SK-N-SH treated with all-trans-retinoic acid at 6 μM for 48 hours (cell line): ENCODE results near the gene LIPJ.

Experiments
- ATAC-seq: fragments of 200-7000 bp; cut with Tn5 transposase; 3 replicates; pipeline ENCODE4 v1.9.1; 2020; ENCODE audit warnings: mild to moderate bottlenecking, moderate library complexity
- ARNTL ChIP-seq: fragments of 450-650 bp; formaldehyde crosslinking; IDR thresholded peaks from 2 replicates; pipeline ENCODE4 v1.5.0; 2020; ENCODE audit warnings: low read depth, mild to moderate bottlenecking, moderate library complexity, borderline replicate concordance
- BACH2 ChIP-seq: fragments of 250-450 bp; sonication (Bioruptor Pico); IDR thresholded peaks from 2 replicates; pipeline ENCODE4 v1.9.0; 2021; ENCODE audit warnings: mild to moderate bottlenecking, borderline replicate concordance
- CSDC2 ChIP-seq: fragments of 250-450 bp; sonication (Bioruptor Pico); IDR thresholded peaks from 2 replicates; pipeline ENCODE4 v1.5.0; 2020; ENCODE audit warnings: mild to moderate bottlenecking, moderate library complexity
- GLIS3 ChIP-seq: fragments of 250-450 bp; sonication (Bioruptor Pico); IDR thresholded peaks from 2 replicates; pipeline ENCODE4 v1.5.0; 2020; ENCODE audit warnings: mild to moderate bottlenecking, moderate library complexity
- ISL1 ChIP-seq: fragments of 250-450 bp; sonication (Bioruptor Pico); IDR thresholded peaks from 2 replicates; pipeline ENCODE4 v2.1.2; 2022; ENCODE audit warnings: mild to moderate bottlenecking, moderate library complexity
- OSR1 ChIP-seq: fragments of 250-450 bp; sonication (Bioruptor Pico); IDR thresholded peaks from 2 replicates; pipeline ENCODE4 v1.8.0; 2022; ENCODE audit warnings: moderate library complexity, mild to moderate bottlenecking, inconsistent platforms
- PATZ1 ChIP-seq: fragments of 250-450 bp; sonication (Bioruptor Pico); IDR thresholded peaks from 2 replicates; pipeline ENCODE4 v1.8.0; 2020; ENCODE audit warnings: mild to moderate bottlenecking, moderate library complexity, borderline replicate concordance
- POU6F1 ChIP-seq: fragments of 250-450 bp; sonication (Bioruptor Pico); IDR thresholded peaks from 2 replicates; pipeline ENCODE4 v1.8.0; 2021; ENCODE audit warnings: low read depth, mild to moderate bottlenecking, moderate library complexity, borderline replicate concordance
- PPARA ChIP-seq: fragments of 250-450 bp; sonication (Bioruptor Pico); IDR thresholded peaks from 2 replicates; pipeline ENCODE4 v1.5.0; 2020; ENCODE audit warnings: mild to moderate bottlenecking, borderline replicate concordance
- RARB ChIP-seq: fragments of 250-450 bp; sonication (Bioruptor Pico); IDR thresholded peaks from 2 replicates; pipeline ENCODE4 v1.8.0; 2021; ENCODE audit warnings: mild to moderate bottlenecking, moderate library complexity
- TOX ChIP-seq: fragments of 250-450 bp; sonication (Bioruptor Pico); IDR thresholded peaks from 2 replicates; pipeline ENCODE4 v1.8.0; 2021; ENCODE audit warnings: mild to moderate bottlenecking, moderate library complexity, borderline replicate concordance
- ZC3H10 ChIP-seq: fragments of 250-450 bp; sonication (Bioruptor Pico); IDR thresholded peaks from 2 replicates; pipeline ENCODE4 v1.5.1; 2021; ENCODE audit warnings: mild to moderate bottlenecking, moderate library complexity
- ZNF565 ChIP-seq: fragments of 450-650 bp; formaldehyde crosslinking; conservative IDR thresholded peaks from 2 replicates; pipeline ENCODE4 v1.5.0; 2020; ENCODE audit warnings: low read depth, mild to moderate bottlenecking, moderate library complexity
- ZNF70 ChIP-seq: fragments of 450-650 bp; formaldehyde crosslinking; IDR thresholded peaks from 2 replicates; pipeline ENCODE4 v1.5.0; 2020; ENCODE audit warnings: mild to moderate bottlenecking, moderate library complexity
- ZNF8 ChIP-seq: fragments of 450-650 bp; formaldehyde crosslinking; IDR thresholded peaks from 2 replicates; pipeline ENCODE4 v1.5.0; 2020; ENCODE audit warnings: mild to moderate bottlenecking, moderate library complexity
- TF ChIP-seq, protein P1 (sequence below): fragments of 250-450 bp; sonication (Bioruptor Pico); IDR thresholded peaks from 2 replicates; pipeline ENCODE4 v1.5.1; 2020; ENCODE audit warnings: low read depth, mild to moderate bottlenecking, moderate library complexity

LIPJ gene

GRCh38 chr10:88651101-88651551, 64.6 kb downstream of the LIPJ start:
- TF ChIP-seq TOX (CRISPR knock-in tag) (peak; percentile 33; the same call in 1 of the 2 replicates), CSDC2 (CRISPR knock-in tag) (no peak), ZNF565 (no peak), RARB (no peak), BACH2 (CRISPR knock-in tag) (no peak), ISL1 (CRISPR knock-in tag) (peak; percentile 91), ZNF8 (CRISPR knock-in tag) (no peak), POU6F1 (CRISPR knock-in tag) (no peak)
- TF ChIP-seq, protein P1, sequence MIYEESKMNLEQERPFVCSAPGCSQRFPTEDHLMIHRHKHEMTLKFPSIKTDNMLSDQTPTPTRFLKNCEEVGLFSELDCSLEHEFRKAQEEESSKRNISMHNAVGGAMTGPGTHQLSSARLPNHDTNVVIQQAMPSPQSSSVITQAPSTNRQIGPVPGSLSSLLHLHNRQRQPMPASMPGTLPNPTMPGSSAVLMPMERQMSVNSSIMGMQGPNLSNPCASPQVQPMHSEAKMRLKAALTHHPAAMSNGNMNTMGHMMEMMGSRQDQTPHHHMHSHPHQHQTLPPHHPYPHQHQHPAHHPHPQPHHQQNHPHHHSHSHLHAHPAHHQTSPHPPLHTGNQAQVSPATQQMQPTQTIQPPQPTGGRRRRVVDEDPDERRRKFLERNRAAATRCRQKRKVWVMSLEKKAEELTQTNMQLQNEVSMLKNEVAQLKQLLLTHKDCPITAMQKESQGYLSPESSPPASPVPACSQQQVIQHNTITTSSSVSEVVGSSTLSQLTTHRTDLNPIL: no peak
- TF ChIP-seq, all 23 proteins: peak for 2

DNA sequence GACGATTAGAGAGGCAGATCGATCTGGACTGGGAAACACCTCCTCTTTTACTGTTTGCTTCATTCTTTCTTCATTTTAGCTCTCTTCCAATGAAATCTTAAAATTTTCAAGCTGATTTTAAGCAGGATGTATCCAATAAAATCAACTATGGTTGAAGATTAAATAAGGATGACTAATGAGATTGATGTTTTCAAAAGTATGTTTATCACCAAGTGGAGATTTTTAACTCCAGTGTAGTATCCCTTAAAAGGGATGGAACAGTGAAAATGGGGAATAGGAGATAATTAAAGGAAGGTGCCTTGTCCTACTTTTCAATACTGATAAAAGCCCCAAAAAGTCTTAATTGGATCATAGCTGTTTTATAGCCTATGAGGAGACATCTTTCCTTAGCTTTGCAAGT, 66.1 kb downstream of the LIPJ start:
- TF ChIP-seq RARB (no peak), OSR1 (CRISPR knock-in tag) (no peak), ZC3H10 (no peak), PATZ1 (no peak), GLIS3 (no peak), PPARA (CRISPR knock-in tag) (no peak), ISL1 (CRISPR knock-in tag) (no peak), ARNTL (CRISPR knock-in tag) (no peak), ZNF70 (no peak)
- TF ChIP-seq, all 23 proteins: peak for 0
- peak; percentile 37; the same call in 1 of the 3 replicates for ATAC-seq

More at GRCh38 chr10:88651101-88651551, 64.6 kb downstream of the LIPJ start:
- peak; percentile 87 for ATAC-seq
